ENCODE measurements around the gene BMAL1. TPM values are rescaled to one million over a fixed set of nuclear protein-coding genes. Genes with fewer than 3 reads are reported as not detected.
A peak's percentile ranks its signal among the peaks of the same experiment; 100 is the strongest.

BMAL1 gene
- total RNA-seq, 2 experiments from 2014 or later = 18.6 to 20.2 TPM

DNA sequence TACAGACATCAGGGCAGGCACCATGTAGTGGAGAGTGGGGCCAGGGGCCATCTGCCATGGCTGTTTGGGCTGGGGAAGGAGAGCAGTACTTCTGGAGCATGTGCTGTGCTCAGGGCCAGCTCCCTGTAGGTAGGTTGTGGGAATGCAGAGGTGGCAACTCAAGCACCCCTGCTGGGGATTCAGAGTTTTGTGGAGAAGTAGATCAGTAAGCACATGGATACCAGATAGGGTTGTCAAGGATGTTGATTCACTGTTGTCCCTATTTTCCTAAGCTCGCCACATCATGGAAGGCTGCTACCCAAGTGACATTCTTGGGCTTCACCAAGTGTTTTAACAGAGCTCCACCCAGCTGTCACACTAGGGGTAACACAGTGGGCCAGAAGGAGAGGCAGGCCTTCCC is 67.2 kb downstream of the BMAL1 start:
- no peaks in the 10 kb centered on the region for H3K9me3 Mint-ChIP-seq (ENCODE audit: low read depth)
- peaks cover 4% of the 10 kb centered on the region for H3K36me3 Mint-ChIP-seq (ENCODE audit: low read depth)
- no peak overlapping the region for H3K27ac Mint-ChIP-seq
- intact Hi-C loops (cut with DNase I, micrococcal nuclease) = loop anchor here (1.0 to 2.0 kb wide), 5 partner anchors 106 to 381 kb away; no protein-coding TSS in a partner anchor
- peaks cover 30% of the 10 kb centered on the region for H3K4me1 Mint-ChIP-seq
- ChIA-PET CTCF (interaction anchor here (0.7 to 3.0 kb wide), 19 partner anchors 8 to 381 kb away, joined by 3 to 18 read pairs (median 4); no protein-coding TSS in a partner anchor), POLR2A (no interaction called here)
- H3K4me3 Mint-ChIP-seq = no peak overlapping the region
- no peak for ATAC-seq
- no peak for DNase-seq
- H3K27me3 Mint-ChIP-seq = no peaks in the 10 kb centered on the region

DNA sequence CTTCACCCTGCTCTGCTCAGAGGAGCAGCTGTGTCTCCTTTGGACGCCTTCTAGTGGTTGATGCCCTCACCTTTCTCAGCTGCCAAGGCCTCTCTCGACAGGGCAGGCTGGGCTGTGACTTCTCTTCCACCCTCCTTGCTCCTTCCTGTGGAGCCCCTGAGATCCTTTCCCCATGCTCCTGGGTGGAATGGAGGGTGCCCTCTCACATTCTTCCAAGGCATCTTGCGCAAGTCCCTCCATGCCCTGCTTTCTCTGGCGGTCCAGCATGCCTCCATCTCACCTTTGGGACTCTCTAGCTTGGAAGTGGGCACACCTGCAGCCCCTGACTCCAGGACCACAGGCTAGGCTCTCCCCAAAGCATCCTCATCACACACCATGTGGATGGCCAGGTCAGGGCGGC is 68.9 kb downstream of the BMAL1 start:
- intact Hi-C loops (cut with DNase I, micrococcal nuclease) = no loop called here
- H3K27me3 Mint-ChIP-seq = no peaks in the 10 kb centered on the region
- H3K9me3 Mint-ChIP-seq (ENCODE audit: low read depth) = no peaks in the 10 kb centered on the region
- H3K4me3 Mint-ChIP-seq = no peak overlapping the region
- peaks cover 21% of the 10 kb centered on the region for H3K4me1 Mint-ChIP-seq
- H3K36me3 Mint-ChIP-seq (ENCODE audit: low read depth) = peaks cover 4% of the 10 kb centered on the region
- ATAC-seq (no peak), DNase-seq (no peak)
- ChIA-PET CTCF (interaction anchor here (1.8 kb wide), 1 partner anchor 9 kb away, joined by 5 read pairs; no protein-coding TSS in a partner anchor), POLR2A (no interaction called here)
- H3K27ac Mint-ChIP-seq = no peak overlapping the region

DNA sequence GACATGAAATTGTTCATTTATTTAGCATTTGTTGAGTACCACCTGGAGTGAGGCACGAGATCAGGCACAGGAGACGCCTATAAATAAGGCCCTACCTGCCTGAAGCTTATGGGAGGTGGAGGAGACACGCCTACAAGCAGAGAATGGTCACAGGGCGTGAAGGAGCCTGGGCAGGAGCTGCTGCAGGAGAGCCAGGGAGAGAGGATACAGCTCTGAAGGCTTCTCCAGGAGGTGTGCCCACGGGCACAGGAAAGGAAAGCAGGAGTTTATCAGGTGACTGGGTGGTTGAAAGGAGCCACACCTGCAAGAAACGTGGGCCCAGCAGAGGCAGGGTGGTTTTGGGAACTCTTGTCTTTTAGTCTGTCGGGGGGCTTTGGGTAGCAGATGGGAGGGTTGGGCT is 70.3 kb downstream of the BMAL1 start:
- intact Hi-C loops (cut with DNase I, micrococcal nuclease) = no loop called here
- no peak for DNase-seq

DNA sequence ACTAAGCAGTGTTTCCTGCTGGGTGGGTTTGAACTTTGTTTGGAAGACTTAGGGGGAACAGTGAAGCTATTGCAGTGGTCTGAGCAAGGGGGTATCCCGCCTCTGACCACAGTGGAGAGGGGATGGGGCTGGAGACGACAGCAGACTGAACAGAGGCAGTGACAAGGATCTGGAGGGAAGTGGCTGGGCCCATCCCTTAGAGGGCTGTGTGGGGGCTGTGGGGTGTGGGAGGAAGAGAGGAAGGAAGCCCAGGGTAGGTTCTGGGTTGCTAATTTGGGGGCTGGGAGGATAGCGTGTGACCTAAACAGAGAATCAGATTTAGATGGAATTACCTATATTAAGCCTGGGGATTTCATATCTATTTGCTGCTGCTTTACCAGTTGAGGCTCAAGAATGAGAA is 70.7 kb downstream of the BMAL1 start:
- H3K27me3 Mint-ChIP-seq = no peaks in the 10 kb centered on the region
- intact Hi-C loops (cut with DNase I, micrococcal nuclease) = no loop called here
- H3K27ac Mint-ChIP-seq = peak overlapping the region; percentile 32
- no peak for ATAC-seq
- H3K36me3 Mint-ChIP-seq (ENCODE audit: low read depth) = peaks cover 4% of the 10 kb centered on the region
- ChIA-PET CTCF (interaction anchor here (1.8 kb wide), 1 partner anchor 8 kb away, joined by 5 read pairs; no protein-coding TSS in a partner anchor), POLR2A (no interaction called here)
- DNase-seq = no peak
- no peaks in the 10 kb centered on the region for H3K9me3 Mint-ChIP-seq (ENCODE audit: low read depth)
- H3K4me1 Mint-ChIP-seq = peaks cover 21% of the 10 kb centered on the region
- H3K4me3 Mint-ChIP-seq = no peak overlapping the region

More for the DNA sequence above, 70.3 kb downstream of the BMAL1 start:
- ChIA-PET CTCF (interaction anchor here (1.8 kb wide), 1 partner anchor 8 kb away, joined by 5 read pairs; no protein-coding TSS in a partner anchor), POLR2A (no interaction called here)
- Mint-ChIP-seq H3K27me3 (no peaks in the 10 kb centered on the region), H3K36me3 (ENCODE audit: low read depth) (peaks cover 4% of the 10 kb centered on the region), H3K4me1 (peaks cover 21% of the 10 kb centered on the region), H3K9me3 (ENCODE audit: low read depth) (no peaks in the 10 kb centered on the region), H3K27ac (peak overlapping the region; percentile 32), H3K4me3 (no peak overlapping the region)
- no peak for ATAC-seq

DNA sequence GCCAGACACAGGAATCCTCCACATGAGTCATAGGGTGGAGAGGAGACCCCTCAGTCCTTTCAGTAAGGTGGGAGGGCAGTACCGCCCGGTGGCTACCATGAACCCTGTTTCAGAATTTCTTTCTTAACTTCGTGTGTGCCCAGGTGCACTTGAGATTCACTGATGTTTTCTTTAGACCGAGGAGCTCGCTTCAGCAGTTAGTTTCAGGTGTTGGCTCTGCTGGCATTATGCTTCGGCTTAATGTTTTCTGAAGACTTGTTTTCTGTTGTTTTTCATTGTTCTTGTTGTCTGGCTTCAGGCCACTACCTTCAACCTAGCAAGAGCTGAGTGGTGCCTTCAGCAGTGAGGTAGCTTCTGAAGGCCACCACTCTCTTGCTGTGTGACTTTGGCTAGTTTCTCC is 71.5 kb downstream of the BMAL1 start:
- ATAC-seq = no peak
- intact Hi-C loops (cut with DNase I, micrococcal nuclease) = no loop called here
- H3K27ac Mint-ChIP-seq = no peak overlapping the region
- ChIA-PET CTCF (interaction anchor here (0.6 to 1.9 kb wide), 2 partner anchors 111 to 1302 kb away, joined by 3 to 5 read pairs; no protein-coding TSS in a partner anchor), POLR2A (no interaction called here)
- no peaks in the 10 kb centered on the region for H3K9me3 Mint-ChIP-seq (ENCODE audit: low read depth)
- no peaks in the 10 kb centered on the region for H3K27me3 Mint-ChIP-seq
- peaks cover 4% of the 10 kb centered on the region for H3K36me3 Mint-ChIP-seq (ENCODE audit: low read depth)
- H3K4me3 Mint-ChIP-seq = no peak overlapping the region
- peaks cover 19% of the 10 kb centered on the region for H3K4me1 Mint-ChIP-seq
- DNase-seq = no peak

DNA sequence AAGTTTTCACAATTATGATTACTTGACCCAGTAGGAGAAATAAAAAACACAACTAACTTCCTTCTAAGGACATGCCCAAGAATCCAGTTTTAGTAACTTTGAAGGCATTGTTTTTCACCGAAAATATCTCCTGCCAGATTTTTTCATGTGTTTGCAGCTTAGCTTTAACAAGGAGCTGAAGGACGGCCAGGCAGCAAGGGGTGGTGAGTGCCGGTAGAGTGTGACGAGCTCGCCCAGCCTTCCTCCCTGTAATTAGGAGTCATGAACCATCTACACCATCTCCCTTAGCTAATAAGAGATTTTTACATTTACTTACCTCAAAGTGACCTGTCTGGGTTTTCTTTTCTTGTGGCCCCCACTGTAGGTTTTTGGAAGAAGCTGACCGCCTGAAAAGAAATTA is 72.0 kb downstream of the BMAL1 start:
- Mint-ChIP-seq H3K27ac (no peak overlapping the region), H3K9me3 (ENCODE audit: low read depth) (no peaks in the 10 kb centered on the region), H3K4me3 (no peak overlapping the region), H3K36me3 (ENCODE audit: low read depth) (peaks cover 4% of the 10 kb centered on the region), H3K4me1 (peaks cover 15% of the 10 kb centered on the region), H3K27me3 (no peaks in the 10 kb centered on the region)
- intact Hi-C loops (cut with DNase I, micrococcal nuclease) = no loop called here
- ChIA-PET CTCF (interaction anchor here (0.6 to 1.9 kb wide), 5 partner anchors 14 to 1302 kb away, joined by 3 to 7 read pairs (median 4); no protein-coding TSS in a partner anchor), POLR2A (no interaction called here)
- no peak for DNase-seq
- ATAC-seq = no peak

DNA sequence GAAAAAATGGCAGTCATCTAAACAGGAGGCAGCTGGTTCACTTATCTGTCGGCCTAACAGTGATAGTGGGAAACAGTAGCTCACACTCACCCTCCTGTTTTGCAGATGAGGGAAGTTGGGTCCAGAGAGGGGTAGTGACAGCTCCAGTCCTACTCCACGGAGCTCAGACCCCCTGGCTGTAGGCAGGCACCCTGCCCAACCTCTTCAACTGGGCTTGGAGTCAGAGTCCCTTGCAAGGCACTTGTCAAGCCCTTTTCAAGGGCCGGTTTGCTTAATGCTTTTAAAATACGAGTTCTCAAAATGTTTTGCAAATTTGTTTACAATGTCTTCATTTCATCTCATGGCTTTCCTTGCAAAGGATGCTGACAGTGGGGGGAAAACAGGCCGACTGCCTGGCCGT is 75.1 kb downstream of the BMAL1 start:
- CTCF ChIA-PET = interaction anchor here (0.8 to 2.7 kb wide), 3 partner anchors 9 to 1068 kb away, joined by 3 to 9 read pairs (median 3); no protein-coding TSS in a partner anchor
- Mint-ChIP-seq H3K4me1 (peaks cover 10% of the 10 kb centered on the region), H3K9me3 (ENCODE audit: low read depth) (no peaks in the 10 kb centered on the region), H3K27me3 (no peaks in the 10 kb centered on the region), H3K36me3 (ENCODE audit: low read depth) (peaks cover 12% of the 10 kb centered on the region), H3K4me3 (no peak overlapping the region), H3K27ac (no peak overlapping the region)
- POLR2A ChIA-PET = no interaction called here
- intact Hi-C loops (cut with DNase I, micrococcal nuclease) = no loop called here
- ATAC-seq = no peak
- DNase-seq = no peak

DNA sequence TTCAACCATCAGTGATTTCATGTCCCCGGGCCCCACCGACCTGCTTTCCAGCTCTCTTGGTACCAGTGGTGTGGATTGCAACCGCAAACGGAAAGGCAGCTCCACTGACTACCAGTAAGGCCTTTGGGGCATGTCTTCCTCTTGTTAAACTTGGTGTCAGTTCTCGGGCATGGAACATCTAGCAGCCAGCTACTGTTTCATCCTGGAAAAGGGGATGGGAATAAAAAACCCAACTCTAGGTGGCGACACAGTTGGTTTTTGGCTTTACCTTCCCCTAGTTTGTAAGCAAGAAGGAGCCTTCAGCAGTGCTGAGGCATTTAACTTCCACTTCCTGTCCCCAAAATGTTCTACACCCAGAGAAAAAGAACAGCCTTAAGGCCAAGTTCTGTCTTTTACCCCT is 76.7 kb downstream of the BMAL1 start:
- H3K4me3 Mint-ChIP-seq = no peak overlapping the region
- ATAC-seq (no peak), DNase-seq (no peak)
- peaks cover 16% of the 10 kb centered on the region for H3K36me3 Mint-ChIP-seq (ENCODE audit: low read depth)
- ChIA-PET POLR2A (no interaction called here), CTCF (interaction anchor here (0.6 to 2.7 kb wide), 6 partner anchors 9 to 117 kb away, joined by 3 to 9 read pairs (median 3); no protein-coding TSS in a partner anchor)
- H3K4me1 Mint-ChIP-seq = peaks cover 1% of the 10 kb centered on the region
- no peaks in the 10 kb centered on the region for H3K27me3 Mint-ChIP-seq
- intact Hi-C loops (cut with DNase I, micrococcal nuclease) = no loop called here
- H3K27ac Mint-ChIP-seq = no peak overlapping the region
- H3K9me3 Mint-ChIP-seq (ENCODE audit: low read depth) = no peaks in the 10 kb centered on the region

DNA sequence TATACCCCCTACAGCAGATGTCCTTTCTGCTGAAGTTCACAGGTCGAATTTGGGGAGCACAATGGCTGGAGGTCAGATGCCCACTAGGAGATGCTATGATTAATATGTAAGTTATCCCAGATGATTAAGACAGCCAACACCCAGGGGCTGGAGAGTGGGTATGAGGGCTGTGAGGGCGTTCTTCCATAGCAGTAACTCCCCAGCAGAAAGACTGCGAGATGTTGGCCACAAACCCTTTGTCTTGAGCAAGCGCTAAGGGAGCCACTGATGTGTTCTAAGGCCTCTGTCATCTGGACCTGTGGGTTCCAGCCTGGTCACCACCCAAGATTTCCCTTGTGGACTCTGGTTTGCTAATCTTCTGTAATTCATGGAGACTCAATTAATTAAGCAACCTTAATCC is 77.6 kb downstream of the BMAL1 start:
- ATAC-seq (no peak), DNase-seq (no peak)
- peaks cover 16% of the 10 kb centered on the region for H3K36me3 Mint-ChIP-seq (ENCODE audit: low read depth)
- H3K4me3 Mint-ChIP-seq = no peak overlapping the region
- POLR2A ChIA-PET = no interaction called here
- intact Hi-C loops (cut with DNase I, micrococcal nuclease) = no loop called here
- CTCF ChIA-PET = interaction anchor here (0.6 to 1.8 kb wide), 4 partner anchors 8 to 116 kb away, joined by 3 to 5 read pairs (median 4); no protein-coding TSS in a partner anchor
- H3K27ac Mint-ChIP-seq = no peak overlapping the region
- H3K4me1 Mint-ChIP-seq = peaks cover 1% of the 10 kb centered on the region
- H3K9me3 Mint-ChIP-seq (ENCODE audit: low read depth) = no peaks in the 10 kb centered on the region
- no peaks in the 10 kb centered on the region for H3K27me3 Mint-ChIP-seq

DNA sequence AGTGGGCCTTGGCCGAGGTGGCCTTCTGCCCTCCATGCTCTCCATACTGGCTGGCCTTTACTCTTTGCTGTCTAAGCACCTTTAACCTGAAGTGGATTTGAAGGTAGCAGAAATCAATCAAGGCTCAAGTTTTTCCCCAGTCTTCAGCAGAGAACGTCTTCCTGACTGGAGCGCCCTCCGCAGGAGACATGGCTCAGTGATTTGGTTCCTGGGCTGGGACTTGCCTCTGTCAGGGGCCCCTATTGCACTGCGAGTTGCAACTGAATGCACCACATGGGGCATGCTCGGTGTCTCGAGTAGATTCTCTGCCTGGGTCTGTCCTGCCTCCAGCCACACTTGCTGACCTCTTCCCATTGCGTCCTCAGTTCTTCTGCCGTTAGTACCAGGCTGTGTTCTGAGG is 79.6 kb downstream of the BMAL1 start:
- Mint-ChIP-seq H3K27ac (no peak overlapping the region), H3K9me3 (ENCODE audit: low read depth) (no peaks in the 10 kb centered on the region), H3K4me3 (no peak overlapping the region), H3K4me1 (peaks cover 1% of the 10 kb centered on the region), H3K27me3 (no peaks in the 10 kb centered on the region), H3K36me3 (ENCODE audit: low read depth) (peaks cover 25% of the 10 kb centered on the region)
- ATAC-seq (no peak), DNase-seq (no peak)
- intact Hi-C loops (cut with DNase I, micrococcal nuclease) = no loop called here
- POLR2A ChIA-PET = no interaction called here
- CTCF ChIA-PET = interaction anchor here (1.2 kb wide), 1 partner anchor 22 kb away, joined by 3 read pairs; no protein-coding TSS in a partner anchor

DNA sequence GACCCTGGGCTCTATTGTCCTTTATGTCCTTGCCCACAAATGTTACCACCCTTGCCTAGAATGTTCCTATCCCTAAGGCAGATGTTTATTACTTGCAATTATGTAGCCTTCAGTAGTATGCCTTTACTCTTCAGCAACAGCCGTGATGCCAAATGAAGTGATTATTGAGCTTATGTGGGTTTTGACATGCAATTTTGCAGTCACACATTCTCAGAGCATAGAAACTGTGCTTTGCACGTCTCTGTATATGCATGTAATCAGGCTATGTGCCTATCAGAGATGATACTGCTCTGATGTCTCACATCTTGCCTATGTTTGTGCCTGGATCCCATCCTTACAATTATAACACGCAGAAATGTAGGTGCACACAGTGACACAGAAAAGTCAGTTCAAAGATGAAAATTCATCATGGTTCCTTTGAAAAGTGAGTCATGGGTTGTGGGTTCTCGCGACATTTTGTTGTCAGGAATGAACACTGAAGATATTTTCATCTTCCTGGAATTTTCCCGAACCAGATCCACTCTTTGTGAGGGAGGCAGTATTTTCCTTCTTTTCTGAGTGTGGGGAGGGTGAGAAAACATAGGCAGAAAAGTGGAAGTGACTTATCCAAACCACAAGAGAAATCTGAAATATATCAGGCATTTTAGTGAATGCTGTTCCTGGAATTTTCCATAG is 81.1 kb downstream of the BMAL1 start:
- Mint-ChIP-seq H3K9me3 (ENCODE audit: low read depth) (no peaks in the 10 kb centered on the region), H3K27me3 (no peaks in the 10 kb centered on the region), H3K4me3 (no peak overlapping the region), H3K27ac (no peak overlapping the region), H3K4me1 (peaks cover 1% of the 10 kb centered on the region), H3K36me3 (ENCODE audit: low read depth) (peaks cover 30% of the 10 kb centered on the region)
- intact Hi-C loops (cut with DNase I, micrococcal nuclease) = no loop called here
- ATAC-seq = no peak
- DNase-seq = no peak
- ChIA-PET POLR2A (no interaction called here), CTCF (interaction anchor here (1.2 kb wide), 1 partner anchor 23 kb away, joined by 3 read pairs; no protein-coding TSS in a partner anchor)

DNA sequence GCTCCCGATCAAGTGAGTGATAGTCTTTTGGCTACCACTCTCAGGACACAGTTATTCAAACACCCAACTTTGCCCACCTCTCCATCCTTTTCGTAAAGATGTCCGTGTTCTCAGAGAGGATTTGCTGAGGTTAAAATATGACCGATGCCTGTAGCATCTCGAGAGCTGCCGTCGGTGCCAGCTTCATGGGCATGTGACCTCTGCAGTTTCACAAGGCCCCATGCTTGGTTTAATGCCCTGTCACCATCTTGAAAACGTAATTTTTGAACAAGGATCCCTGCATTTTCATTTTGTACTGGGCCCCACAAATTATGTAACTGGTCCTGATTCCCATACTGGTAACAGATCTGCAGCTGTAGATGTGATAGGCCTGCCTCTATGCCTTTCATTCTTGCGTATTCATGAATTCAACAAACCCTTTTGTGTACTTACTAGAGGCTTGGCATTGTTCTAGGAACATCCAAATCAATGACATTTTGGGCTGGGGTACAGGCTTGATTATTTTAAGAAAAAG is 85.1 kb downstream of the BMAL1 start:
- intact Hi-C loops (cut with DNase I, micrococcal nuclease) = no loop called here
- Mint-ChIP-seq H3K27ac (no peak overlapping the region), H3K36me3 (ENCODE audit: low read depth) (peaks cover 26% of the 10 kb centered on the region), H3K4me3 (no peak overlapping the region), H3K9me3 (ENCODE audit: low read depth) (no peaks in the 10 kb centered on the region), H3K4me1 (peaks cover 1% of the 10 kb centered on the region), H3K27me3 (no peaks in the 10 kb centered on the region)
- ChIA-PET POLR2A (no interaction called here), CTCF (interaction anchor here (0.6 to 1.5 kb wide), 2 partner anchors 27 to 221 kb away, joined by 4 read pairs; no protein-coding TSS in a partner anchor)
- ATAC-seq = no peak
- DNase-seq = no peak

All from activated CD4-positive, alpha-beta T cell treated with anti-CD3 and anti-CD28 coated beads for 36 hours (primary cell).